Endometrial microvascular endothelial cells (primary cell): ENCODE measurements around the gene ADCY7. TPM values are rescaled to one million over a fixed set of nuclear protein-coding genes. Genes with fewer than 3 reads are reported as not detected.

Experiments
- in situ Hi-C: cut with HindIII; loops from 2 replicates; pipeline ENCODE4 v1.10.0; 2017; ENCODE audit warnings: low sequenced_read_pairs, low pct_unique_long_range_greater_than_20kb; ENCODE audit errors: inconsistent ontology term
- total RNA-seq: library from RNA; depleted of rRNA; stranded (reverse); fragments of >200 nt; gene quantifications from one replicate; pipeline ENCODE4 v1.2.3, GENCODE V29; 2015; ENCODE audit errors: inconsistent ontology term

Gene ADCY7
- total RNA-seq, 1 donor from 2014 or later: 8.0 TPM

GRCh38 chr16:50275428-50276325, 9.3 kb downstream of the ADCY7 start:
- in situ Hi-C loops: no loop called here

- in situ Hi-C loops: no loop called here
Measured at GRCh38 chr16:50276326-50276640, 9.9 kb downstream of the ADCY7 start.

- in situ Hi-C loops: no loop called here
Measured at GRCh38 chr16:50276801-50277555, 10.6 kb downstream of the ADCY7 start.

- in situ Hi-C loops: no loop called here
Measured at GRCh38 chr16:50278251-50278650, 11.9 kb downstream of the ADCY7 start.

- in situ Hi-C loops: no loop called here
Measured at GRCh38 chr16:50279504-50279865, 13.1 kb downstream of the ADCY7 start.

GRCh38 chr16:50280932-50281331, 14.6 kb downstream of the ADCY7 start:
- in situ Hi-C loops: no loop called here

GRCh38 chr16:50281391-50282009, 15.1 kb downstream of the ADCY7 start:
- in situ Hi-C loops: no loop called here

- in situ Hi-C loops: no loop called here
Measured at GRCh38 chr16:50282010-50282538, 15.7 kb downstream of the ADCY7 start.

GRCh38 chr16:50282955-50283631, 16.7 kb downstream of the ADCY7 start:
- in situ Hi-C loops: no loop called here

- in situ Hi-C loops: no loop called here
Measured at GRCh38 chr16:50284131-50284911, 18.0 kb downstream of the ADCY7 start.

GRCh38 chr16:50285406-50286003, 19.2 kb downstream of the ADCY7 start:
- in situ Hi-C loops: no loop called here

GRCh38 chr16:50286681-50287080, 20.3 kb downstream of the ADCY7 start:
- in situ Hi-C loops: no loop called here

- in situ Hi-C loops: no loop called here
Measured at GRCh38 chr16:50288026-50288425, 21.7 kb downstream of the ADCY7 start.

- in situ Hi-C loops: no loop called here
Measured at GRCh38 chr16:50288920-50289319, 22.6 kb downstream of the ADCY7 start.

- in situ Hi-C loops: no loop called here
Measured at GRCh38 chr16:50289950-50290764, 23.8 kb downstream of the ADCY7 start.

- in situ Hi-C loops: no loop called here
Measured at GRCh38 chr16:50290856-50291255, 24.5 kb downstream of the ADCY7 start.
